ENCODE data around the gene PLCD1. TPM values are rescaled to one million over a fixed set of nuclear protein-coding genes. Genes with fewer than 3 reads are reported as not detected.
"Not testable (repeated sequence)": the region's sequence is repeated elsewhere in the genome, so short reads cannot be mapped to it uniquely, and the experiment has no call there.

Gene PLCD1
- total RNA-seq, 2 donors from 2014 or later, result 61.8 to 67.1 TPM

- no peak overlapping the region for H3K4me3 Mint-ChIP-seq
- H3K4me1 Mint-ChIP-seq, result peaks cover 11% of the 10 kb centered on the region
- peak overlapping the region; percentile 77 for H3K27ac Mint-ChIP-seq
- peak; percentile 49 to 55 (median 49) for DNase-seq
- no peaks in the 10 kb centered on the region for H3K9me3 ChIP-seq (ENCODE audit: control insufficient read depth, low read length, poor library complexity, severe bottlenecking)
- no peaks in the 10 kb centered on the region for H3K27me3 Mint-ChIP-seq
- ATAC-seq, result peak; percentile 96
- no peaks in the 10 kb centered on the region for H3K36me3 Mint-ChIP-seq (ENCODE audit: low read depth)
Measured at GRCh38 chr3:37974121-37975083, 55.0 kb downstream of the PLCD1 start.

- no peaks in the 10 kb centered on the region for H3K27me3 Mint-ChIP-seq
- H3K9me3 ChIP-seq (ENCODE audit: control insufficient read depth, low read length, poor library complexity, severe bottlenecking), result no peaks in the 10 kb centered on the region
- DNase-seq (no peak), ATAC-seq (no peak)
- no peak overlapping the region for H3K27ac Mint-ChIP-seq
- peaks cover 11% of the 10 kb centered on the region for H3K4me1 Mint-ChIP-seq
- no peaks in the 10 kb centered on the region for H3K36me3 Mint-ChIP-seq (ENCODE audit: low read depth)
- H3K4me3 Mint-ChIP-seq, result no peak overlapping the region
Measured at GRCh38 chr3:37973246-37974054, 56.0 kb downstream of the PLCD1 start.

- not testable (repeated sequence) for H3K9me3 ChIP-seq (ENCODE audit: control insufficient read depth, low read length, poor library complexity, severe bottlenecking); H3K27me3 Mint-ChIP-seq; H3K27ac Mint-ChIP-seq; H3K36me3 Mint-ChIP-seq (ENCODE audit: low read depth); ATAC-seq; H3K4me3 Mint-ChIP-seq; DNase-seq
- peaks cover 11% of the 10 kb centered on the region for H3K4me1 Mint-ChIP-seq
Measured at GRCh38 chr3:37972056-37972455, 57.4 kb downstream of the PLCD1 start.

- no peak overlapping the region for H3K27ac Mint-ChIP-seq
- no peaks in the 10 kb centered on the region for H3K9me3 ChIP-seq (ENCODE audit: control insufficient read depth, low read length, poor library complexity, severe bottlenecking)
- H3K4me1 Mint-ChIP-seq, result peaks cover 11% of the 10 kb centered on the region
- no peaks in the 10 kb centered on the region for H3K36me3 Mint-ChIP-seq (ENCODE audit: low read depth)
- ATAC-seq, result no peak
- H3K4me3 Mint-ChIP-seq, result no peak overlapping the region
- H3K27me3 Mint-ChIP-seq, result peaks cover 6% of the 10 kb centered on the region
- DNase-seq, result no peak
Measured at GRCh38 chr3:37971467-37971866, 58.0 kb downstream of the PLCD1 start.

- DNase-seq (no peak), ATAC-seq (no peak)
- no peak overlapping the region for H3K4me3 Mint-ChIP-seq
- no peak overlapping the region for H3K27ac Mint-ChIP-seq
- no peaks in the 10 kb centered on the region for H3K36me3 Mint-ChIP-seq (ENCODE audit: low read depth)
- H3K27me3 Mint-ChIP-seq, result peaks cover 7% of the 10 kb centered on the region
- H3K9me3 ChIP-seq (ENCODE audit: control insufficient read depth, low read length, poor library complexity, severe bottlenecking), result no peaks in the 10 kb centered on the region
- peaks cover 11% of the 10 kb centered on the region for H3K4me1 Mint-ChIP-seq
Measured at GRCh38 chr3:37970802-37971201, 58.6 kb downstream of the PLCD1 start.

- DNase-seq (no peak), ATAC-seq (no peak)
- H3K36me3 Mint-ChIP-seq (ENCODE audit: low read depth), result no peaks in the 10 kb centered on the region
- H3K27me3 Mint-ChIP-seq, result peaks cover 7% of the 10 kb centered on the region
- no peak overlapping the region for H3K4me3 Mint-ChIP-seq
- peaks cover 7% of the 10 kb centered on the region for H3K4me1 Mint-ChIP-seq
- no peaks in the 10 kb centered on the region for H3K9me3 ChIP-seq (ENCODE audit: control insufficient read depth, low read length, poor library complexity, severe bottlenecking)
- H3K27ac Mint-ChIP-seq, result peak overlapping the region; percentile 51
Measured at GRCh38 chr3:37969596-37970100, 59.8 kb downstream of the PLCD1 start.

- H3K36me3 Mint-ChIP-seq (ENCODE audit: low read depth), result no peaks in the 10 kb centered on the region
- H3K27ac Mint-ChIP-seq, result no peak overlapping the region
- no peak for ATAC-seq
Measured at GRCh38 chr3:37968813-37969595, 60.4 kb downstream of the PLCD1 start.

GRCh38 chr3:37968199-37968598 lies 61.2 kb downstream of the PLCD1 start:
- no peak for ATAC-seq
- no peaks in the 10 kb centered on the region for H3K36me3 Mint-ChIP-seq (ENCODE audit: low read depth)
- no peaks in the 10 kb centered on the region for H3K9me3 ChIP-seq (ENCODE audit: control insufficient read depth, low read length, poor library complexity, severe bottlenecking)
- peaks cover 7% of the 10 kb centered on the region for H3K27me3 Mint-ChIP-seq
- H3K4me1 Mint-ChIP-seq, result peaks cover 5% of the 10 kb centered on the region
- no peak for DNase-seq
- H3K4me3 Mint-ChIP-seq, result no peak overlapping the region
- no peak overlapping the region for H3K27ac Mint-ChIP-seq

More at GRCh38 chr3:37968813-37969595, 60.4 kb downstream of the PLCD1 start:
- no peak for DNase-seq
- H3K9me3 ChIP-seq (ENCODE audit: control insufficient read depth, low read length, poor library complexity, severe bottlenecking), result no peaks in the 10 kb centered on the region
- Mint-ChIP-seq H3K4me3 (no peak overlapping the region), H3K27me3 (peaks cover 7% of the 10 kb centered on the region), H3K4me1 (peaks cover 4% of the 10 kb centered on the region)

- H3K4me1 Mint-ChIP-seq, result peaks cover 6% of the 10 kb centered on the region
- peak; percentile 26 to 51 (median 27) for DNase-seq
- H3K27me3 Mint-ChIP-seq, result peaks cover 7% of the 10 kb centered on the region
- ATAC-seq, result peak; percentile 81
- H3K27ac Mint-ChIP-seq, result no peak overlapping the region
- H3K4me3 Mint-ChIP-seq, result no peak overlapping the region
- no peaks in the 10 kb centered on the region for H3K36me3 Mint-ChIP-seq (ENCODE audit: low read depth)
- no peaks in the 10 kb centered on the region for H3K9me3 ChIP-seq (ENCODE audit: control insufficient read depth, low read length, poor library complexity, severe bottlenecking)
Measured at GRCh38 chr3:37967260-37967881, 62.1 kb downstream of the PLCD1 start.

GRCh38 chr3:37964716-37965115 lies 64.7 kb downstream of the PLCD1 start:
- no peak for ATAC-seq
- no peaks in the 10 kb centered on the region for H3K9me3 ChIP-seq (ENCODE audit: control insufficient read depth, low read length, poor library complexity, severe bottlenecking)
- H3K27ac Mint-ChIP-seq, result no peak overlapping the region
- H3K27me3 Mint-ChIP-seq, result peaks cover 7% of the 10 kb centered on the region
- DNase-seq, result no peak
- peaks cover 3% of the 10 kb centered on the region for H3K4me1 Mint-ChIP-seq
- no peaks in the 10 kb centered on the region for H3K36me3 Mint-ChIP-seq (ENCODE audit: low read depth)
- no peak overlapping the region for H3K4me3 Mint-ChIP-seq

- H3K36me3 Mint-ChIP-seq (ENCODE audit: low read depth), result no peaks in the 10 kb centered on the region
- H3K4me1 Mint-ChIP-seq, result peaks cover 2% of the 10 kb centered on the region
- H3K27ac Mint-ChIP-seq, result no peak overlapping the region
- H3K4me3 Mint-ChIP-seq, result no peak overlapping the region
- peaks cover 7% of the 10 kb centered on the region for H3K27me3 Mint-ChIP-seq
- DNase-seq (no peak), ATAC-seq (no peak)
- no peaks in the 10 kb centered on the region for H3K9me3 ChIP-seq (ENCODE audit: control insufficient read depth, low read length, poor library complexity, severe bottlenecking)
Measured at GRCh38 chr3:37964146-37964545, 65.3 kb downstream of the PLCD1 start.

GRCh38 chr3:37963635-37964034 lies 65.8 kb downstream of the PLCD1 start:
- no peak overlapping the region for H3K27ac Mint-ChIP-seq
- no peak overlapping the region for H3K4me3 Mint-ChIP-seq
- H3K4me1 Mint-ChIP-seq, result peaks cover 2% of the 10 kb centered on the region
- peaks cover 7% of the 10 kb centered on the region for H3K27me3 Mint-ChIP-seq
- ATAC-seq (no peak), DNase-seq (no peak)
- H3K9me3 ChIP-seq (ENCODE audit: control insufficient read depth, low read length, poor library complexity, severe bottlenecking), result no peaks in the 10 kb centered on the region
- no peaks in the 10 kb centered on the region for H3K36me3 Mint-ChIP-seq (ENCODE audit: low read depth)
